HAP-1 (cell line): ENCODE measurements around the gene KLF8.

Source experiments
- DNase-seq, 2 experiments: peaks; one replicate each; pipeline ENCODE4 v3.0.0-alpha.2; 2016 to 2020; ENCODE audit warnings: low spot score in 2 of 2
- H3K27me3 ChIP-seq: fragments of 250-450 bp; sonication (Bioruptor Pico); 2 replicates; pipeline ENCODE4 v1.5.1; 2020; ENCODE audit warnings: low read depth, mild to moderate bottlenecking, moderate library complexity
- H3K36me3 ChIP-seq: fragments of 250-450 bp; sonication (Bioruptor Pico); replicated peaks from 2 replicates; pipeline ENCODE4 v1.5.1; 2020; ENCODE audit warnings: mild to moderate bottlenecking
- H3K4me1 ChIP-seq: fragments of 250-450 bp; sonication (Bioruptor Pico); 2 replicates; pipeline ENCODE4 v1.5.1; 2020; ENCODE audit warnings: mild to moderate bottlenecking
- H3K4me3 ChIP-seq: fragments of 250-450 bp; sonication (Bioruptor Pico); 2 replicates; pipeline ENCODE4 v1.5.1; 2020; ENCODE audit warnings: mild to moderate bottlenecking, moderate library complexity
- H3K9me3 ChIP-seq: fragments of 250-450 bp; sonication (Bioruptor Pico); 2 replicates; pipeline ENCODE4 v1.5.1; 2020; ENCODE audit warnings: mild to moderate bottlenecking, moderate library complexity
- in situ Hi-C: fragments of 300-500 bp; cut with MboI; formaldehyde crosslinking; loops from 3 replicates; pipeline ENCODE4 v1.14.3; 2020; ENCODE audit warnings: low sequenced_read_pairs, inconsistent platforms, mixed read lengths

Gene KLF8

DNA sequence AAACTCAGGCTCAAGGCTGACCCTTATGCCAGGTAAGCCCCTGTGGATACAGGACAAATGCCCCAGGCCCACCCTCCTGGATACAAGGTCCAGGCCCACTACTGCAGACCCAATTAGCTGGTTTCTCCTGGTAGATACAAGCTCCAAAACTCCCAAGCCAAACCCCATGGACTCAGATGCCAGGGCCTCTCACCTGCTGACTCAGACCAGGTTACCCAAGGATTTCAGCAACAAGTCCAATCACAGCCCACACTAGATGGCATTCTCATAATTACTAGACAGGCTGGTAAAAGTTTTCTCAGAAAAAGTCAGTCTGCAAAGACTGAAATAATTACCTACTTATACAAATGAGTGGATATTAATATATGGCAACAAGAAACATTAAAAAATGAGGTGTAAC lies 87.0 kb downstream of the KLF8 start:
- Histone ChIP-seq H3K27me3 (no peaks in the 10 kb centered on the region), H3K36me3 (no peaks in the 10 kb centered on the region), H3K9me3 (no peaks in the 10 kb centered on the region), H3K4me1 (no peaks in the 10 kb centered on the region), H3K4me3 (no peak overlapping the region)
- DNase-seq = no peak
- in situ Hi-C loops = no loop called here
